ENCODE data around the gene RGMB.

RGMB gene

DNA sequence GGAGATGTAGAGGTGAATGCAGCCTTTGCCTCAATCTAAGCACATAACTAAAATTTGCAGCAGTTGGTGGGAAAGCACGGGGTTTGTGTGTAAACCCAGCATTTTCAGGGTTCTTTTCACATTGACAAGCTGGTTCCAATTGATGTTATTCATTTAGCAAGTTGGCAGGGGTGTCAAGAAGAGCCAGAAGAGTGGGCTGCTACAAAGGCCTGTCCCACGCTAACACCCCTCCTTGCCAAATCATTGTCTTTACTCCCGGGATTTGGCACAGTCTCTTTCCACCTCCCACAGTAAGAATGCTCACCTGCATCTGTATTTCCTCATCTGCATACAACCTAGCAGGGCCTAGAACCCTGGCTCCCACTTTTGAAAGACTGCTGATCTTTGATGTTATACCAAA lies 11.8 kb downstream of the RGMB start:
- DNase-seq (ENCODE audit: low read depth): no peak

DNA sequence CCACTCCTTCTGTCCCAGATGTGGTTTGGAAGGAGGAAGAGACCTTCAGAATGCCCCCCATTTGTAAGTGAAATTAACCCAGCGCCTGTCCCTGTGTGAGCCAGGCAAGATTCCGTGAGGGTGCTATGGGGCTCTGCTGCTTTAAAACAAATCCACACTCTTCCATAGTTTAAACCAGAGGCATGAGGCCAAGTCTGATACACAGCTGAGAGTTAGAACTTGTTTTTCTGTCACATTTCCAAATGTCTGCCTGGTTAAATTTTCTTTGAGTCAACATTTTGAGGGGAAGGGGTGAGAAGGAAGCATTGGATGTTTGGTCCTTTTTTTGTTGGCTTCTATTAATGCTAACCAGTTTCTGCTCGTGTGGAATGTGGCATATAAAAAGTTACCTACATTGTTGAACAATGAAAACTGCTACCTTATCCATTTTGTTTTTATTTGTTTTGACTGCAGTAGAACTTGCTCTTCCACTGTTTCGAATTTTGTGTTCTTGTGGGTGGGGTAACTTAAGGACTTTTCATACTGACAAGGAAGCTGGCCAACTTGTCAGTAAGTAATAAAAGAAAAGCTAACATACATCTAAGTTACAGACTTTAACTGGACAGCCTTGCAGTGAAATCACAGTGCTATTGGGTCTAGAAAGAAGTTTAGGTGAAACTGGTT lies 12.9 kb downstream of the RGMB start:
- DNase-seq (ENCODE audit: low read depth): no peak

DNA sequence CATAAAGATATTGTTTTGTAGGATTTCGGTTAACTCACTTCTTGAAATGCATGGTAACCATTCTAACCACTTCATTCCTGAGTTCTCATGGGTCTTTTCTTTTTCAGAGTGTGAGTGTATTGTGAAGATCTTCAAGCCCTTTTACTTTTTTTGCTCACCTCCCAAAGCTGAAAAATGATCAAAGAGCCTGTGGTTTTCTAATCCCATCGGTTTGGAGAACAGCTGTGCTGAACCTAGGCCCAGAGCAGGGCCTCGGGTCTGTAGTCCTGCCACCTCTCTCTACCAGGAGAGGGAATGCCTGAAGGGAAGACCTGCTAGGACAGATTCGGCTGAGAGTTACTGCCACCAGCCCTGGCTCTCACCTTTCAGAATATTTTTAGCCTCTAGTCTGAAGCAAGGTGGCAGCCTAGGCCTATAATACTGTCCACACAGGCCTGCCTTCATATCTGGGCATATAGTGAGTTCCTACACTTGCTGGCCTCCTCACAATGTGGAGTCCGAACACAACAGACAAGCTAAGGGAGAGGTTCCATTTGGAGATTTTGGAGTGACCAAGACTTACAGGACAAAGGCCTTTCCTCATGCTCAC lies 13.8 kb downstream of the RGMB start:
- no peak for DNase-seq (ENCODE audit: low read depth)

DNA sequence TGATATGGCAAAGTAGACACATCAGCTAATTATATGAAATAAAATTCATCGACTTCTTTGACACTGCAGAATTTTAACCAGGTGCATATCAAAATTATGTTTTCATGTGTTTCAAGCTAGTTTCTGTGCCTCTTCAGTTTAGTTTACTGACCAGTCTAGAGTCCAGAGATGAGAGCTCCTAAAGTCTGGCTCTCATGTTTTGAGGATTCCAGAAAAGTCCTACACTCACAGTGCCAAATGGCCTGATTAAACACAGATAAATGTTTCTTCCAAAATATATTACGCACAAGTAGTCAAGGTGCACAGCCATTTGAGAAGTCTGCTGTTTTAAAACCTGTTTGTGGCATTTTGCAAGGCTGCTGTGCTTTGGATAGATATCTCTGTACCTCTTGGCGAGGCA lies 15.6 kb downstream of the RGMB start:
- DNase-seq (ENCODE audit: low read depth): no peak

DNA sequence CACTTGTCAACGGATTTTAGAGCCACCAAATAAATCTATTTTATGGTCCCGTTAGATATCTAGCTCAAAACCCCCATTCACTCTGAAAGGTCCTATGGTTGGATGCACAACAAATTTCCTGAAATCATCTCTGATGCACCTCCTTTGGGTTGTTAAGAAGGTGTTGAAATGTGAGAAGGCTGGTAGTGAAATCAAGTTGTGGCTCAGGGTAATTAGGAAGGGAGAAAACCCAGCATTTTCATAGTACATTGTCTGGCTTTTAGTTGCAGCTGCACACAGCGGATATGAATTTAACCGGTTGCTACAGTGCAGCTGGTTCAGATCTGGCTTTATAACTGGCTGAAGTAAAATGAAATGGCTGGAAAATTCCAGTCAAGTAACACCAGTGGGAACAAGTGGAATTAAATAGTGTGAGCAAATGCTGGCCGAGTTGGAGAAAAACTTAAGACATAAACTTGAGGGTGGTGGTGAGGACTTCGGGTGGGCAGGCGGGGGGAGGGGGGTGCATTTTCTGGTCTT lies 17.6 kb downstream of the RGMB start:
- no peak for DNase-seq (ENCODE audit: low read depth)

DNA sequence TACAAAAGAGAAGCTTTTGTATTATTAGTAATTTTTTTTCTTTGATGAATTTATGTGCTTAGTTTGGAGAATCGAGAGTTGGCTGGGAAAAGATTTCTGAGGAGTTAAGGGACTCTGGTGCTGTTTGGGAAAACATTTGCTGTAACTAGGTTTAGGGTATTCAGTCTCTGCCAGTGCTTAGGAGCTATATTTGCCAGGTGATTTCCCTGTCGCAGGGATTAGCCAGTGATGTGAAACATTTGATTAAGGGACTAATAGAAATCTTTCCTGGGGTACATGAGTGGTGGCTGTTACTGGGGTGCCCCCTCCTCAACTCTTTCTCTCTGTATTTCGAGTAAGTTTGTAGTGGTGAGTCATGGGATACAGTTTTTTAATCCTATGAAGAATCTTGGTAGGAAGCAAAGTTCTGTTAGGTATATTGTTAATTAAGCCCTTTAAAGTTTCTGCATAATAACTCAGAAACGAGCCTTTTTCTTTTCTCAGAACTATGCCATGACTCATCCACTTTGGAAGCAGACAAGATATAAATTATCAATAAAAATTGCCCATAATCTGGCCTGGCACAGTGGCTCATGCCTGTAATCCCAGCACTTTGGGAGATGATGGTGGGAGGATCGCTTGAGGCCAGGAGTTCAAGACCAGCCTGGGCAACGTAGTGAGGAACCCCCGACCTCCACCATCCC lies 18.6 kb downstream of the RGMB start:
- DNase-seq (ENCODE audit: low read depth): no peak

DNA sequence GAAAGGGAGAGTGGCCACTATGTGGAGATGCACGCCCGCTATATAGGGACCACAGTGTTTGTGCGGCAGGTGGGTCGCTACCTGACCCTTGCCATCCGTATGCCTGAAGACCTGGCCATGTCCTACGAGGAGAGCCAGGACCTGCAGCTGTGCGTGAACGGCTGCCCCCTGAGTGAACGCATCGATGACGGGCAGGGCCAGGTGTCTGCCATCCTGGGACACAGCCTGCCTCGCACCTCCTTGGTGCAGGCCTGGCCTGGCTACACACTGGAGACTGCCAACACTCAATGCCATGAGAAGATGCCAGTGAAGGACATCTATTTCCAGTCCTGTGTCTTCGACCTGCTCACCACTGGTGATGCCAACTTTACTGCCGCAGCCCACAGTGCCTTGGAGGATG lies 19.8 kb downstream of the RGMB start:
- no peak for DNase-seq (ENCODE audit: low read depth)

DNA sequence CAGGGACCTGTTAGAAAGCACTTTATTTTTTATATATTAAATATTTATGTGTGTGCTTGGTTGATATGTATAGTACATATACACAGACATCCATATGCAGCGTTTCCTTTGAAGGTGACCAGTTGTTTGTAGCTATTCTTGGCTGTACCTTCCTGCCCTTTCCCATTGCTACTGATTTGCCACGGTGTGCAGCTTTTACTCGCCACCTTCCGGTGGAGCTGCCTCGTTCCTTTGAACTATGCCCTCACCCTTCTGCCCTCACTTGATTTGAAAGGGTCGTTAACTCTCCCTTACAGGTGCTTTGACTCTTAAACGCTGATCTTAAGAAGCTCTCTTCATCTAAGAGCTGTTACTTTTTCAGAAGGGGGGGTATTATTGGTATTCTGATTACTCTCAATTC lies 20.5 kb downstream of the RGMB start:
- DNase-seq (ENCODE audit: low read depth): no peak

DNA sequence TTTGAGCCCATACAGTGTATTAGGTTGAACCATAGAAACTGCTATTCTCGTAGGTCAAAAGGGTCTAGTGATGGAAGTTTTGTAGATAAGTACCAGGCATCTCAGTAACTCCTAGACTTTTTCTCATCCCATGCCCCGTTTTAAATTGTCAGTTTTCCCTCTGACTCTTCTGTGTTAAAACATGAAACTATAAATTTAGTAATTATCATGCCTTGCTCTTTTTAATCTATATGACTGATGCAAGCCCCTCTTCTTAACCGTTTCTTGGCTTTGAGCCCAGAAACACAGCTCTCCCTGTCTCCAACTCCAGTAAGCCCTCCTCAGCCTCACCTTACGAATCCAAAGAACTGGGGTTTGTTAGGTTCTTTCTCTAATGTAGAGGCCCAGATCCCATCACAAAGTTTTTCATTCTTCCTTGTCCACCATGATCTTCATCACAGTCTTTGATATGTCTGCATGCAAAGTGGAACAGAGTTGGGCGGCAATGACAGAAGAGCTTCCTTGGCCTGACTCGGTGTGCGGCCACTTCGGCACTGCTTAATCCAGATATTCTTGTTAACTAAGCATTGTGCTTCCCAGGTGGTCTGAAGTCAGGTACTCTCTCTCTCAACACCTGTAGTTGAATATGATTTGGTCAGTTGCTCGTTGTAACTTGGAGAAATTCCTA lies 21.1 kb downstream of the RGMB start:
- no peak for DNase-seq (ENCODE audit: low read depth)

DNA sequence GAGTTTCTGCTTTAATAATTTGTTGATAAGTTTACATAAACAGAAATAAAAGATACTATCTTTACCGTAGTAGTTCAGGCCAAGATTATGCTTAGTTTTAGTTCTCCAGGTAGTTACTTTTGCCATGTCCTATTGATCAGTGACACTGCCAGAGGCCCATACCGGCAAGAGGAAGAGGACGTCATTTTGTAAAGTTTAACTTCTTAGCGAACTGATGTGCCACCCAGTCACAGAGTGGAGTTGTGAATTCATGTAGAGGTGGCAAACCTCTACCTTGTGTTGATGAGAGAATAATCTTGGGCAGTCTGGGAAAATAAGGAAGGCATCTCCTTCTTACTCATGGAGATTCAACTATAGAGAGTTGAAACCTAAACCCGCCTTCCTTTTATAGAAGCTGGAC lies 21.8 kb downstream of the RGMB start:
- DNase-seq (ENCODE audit: low read depth): no peak

DNA sequence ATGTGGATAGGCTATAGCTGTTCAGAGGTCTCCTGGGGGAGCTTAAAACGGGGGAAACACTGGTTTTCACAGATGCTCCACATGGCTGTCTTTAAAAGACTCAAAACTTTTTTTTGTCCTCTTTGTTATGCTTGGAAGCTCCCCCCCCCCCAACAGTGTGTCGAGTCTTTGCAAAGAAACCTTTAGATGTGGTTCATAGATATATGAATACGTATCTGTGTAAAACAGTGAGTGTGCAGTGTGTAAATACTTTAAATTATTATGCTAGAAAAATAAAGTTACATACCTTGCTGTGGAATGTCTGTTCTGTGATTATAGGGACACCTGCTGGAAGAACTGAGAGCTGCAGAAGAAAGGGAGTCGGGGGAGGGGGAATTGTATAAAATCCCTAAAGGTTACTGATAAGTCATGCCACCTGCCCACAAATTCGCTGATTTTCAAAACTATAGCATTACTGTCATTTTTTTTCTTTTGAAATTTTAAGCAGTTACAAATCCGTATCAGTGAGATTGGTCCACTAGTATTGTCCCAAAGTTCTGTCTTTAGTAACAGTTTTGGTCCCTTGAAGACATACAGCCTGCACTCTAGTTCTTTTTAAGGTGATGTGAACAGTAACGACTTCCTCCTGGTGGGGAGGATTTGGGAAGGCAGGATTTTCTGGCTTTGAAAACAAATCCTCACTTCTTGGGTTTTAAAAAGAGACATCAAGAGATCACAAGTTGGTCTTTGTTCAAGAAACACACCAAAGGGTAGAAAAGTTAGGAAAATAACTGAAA lies 22.9 kb downstream of the RGMB start:
- DNase-seq (ENCODE audit: low read depth): peak; percentile 44

DNA sequence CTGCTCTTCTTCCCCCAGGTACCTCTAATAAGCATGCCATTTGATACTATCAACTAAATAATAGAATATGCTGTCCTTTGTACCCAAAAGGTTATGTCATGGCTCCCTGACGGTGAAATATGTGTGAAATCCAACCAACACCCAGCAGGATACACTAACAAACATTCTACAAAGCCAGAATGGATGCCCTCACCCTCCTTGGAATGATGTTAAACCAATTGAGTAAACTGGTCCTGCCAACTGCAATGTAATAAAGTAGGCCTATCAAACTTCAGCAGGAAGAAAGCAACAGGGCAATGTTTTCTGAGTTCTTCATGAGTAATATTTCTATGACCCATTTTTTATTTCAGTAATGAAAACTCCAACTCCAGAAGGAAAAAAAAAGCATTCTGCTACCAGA lies 24.9 kb downstream of the RGMB start:
- DNase-seq (ENCODE audit: low read depth): no peak

DNA sequence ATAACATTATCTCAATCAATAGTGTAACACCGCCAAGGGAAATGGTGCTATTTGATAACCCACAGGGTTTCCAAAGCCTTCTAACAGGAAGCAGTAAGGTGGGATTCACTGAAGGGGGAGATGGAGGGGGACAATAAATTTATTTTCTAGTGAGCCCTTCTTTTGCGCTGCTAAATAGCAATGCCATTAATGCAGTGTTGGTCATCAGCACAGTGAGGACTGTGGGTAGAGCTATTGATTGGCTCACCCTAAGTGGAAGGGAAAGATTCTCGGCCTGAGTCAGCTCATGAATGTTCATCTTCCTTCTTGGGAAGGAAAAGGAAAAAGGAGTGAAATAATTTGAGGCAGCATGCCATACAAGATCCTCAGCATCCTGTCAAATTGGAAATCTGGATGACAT lies 25.4 kb downstream of the RGMB start:
- DNase-seq (ENCODE audit: low read depth): no peak

DNA sequence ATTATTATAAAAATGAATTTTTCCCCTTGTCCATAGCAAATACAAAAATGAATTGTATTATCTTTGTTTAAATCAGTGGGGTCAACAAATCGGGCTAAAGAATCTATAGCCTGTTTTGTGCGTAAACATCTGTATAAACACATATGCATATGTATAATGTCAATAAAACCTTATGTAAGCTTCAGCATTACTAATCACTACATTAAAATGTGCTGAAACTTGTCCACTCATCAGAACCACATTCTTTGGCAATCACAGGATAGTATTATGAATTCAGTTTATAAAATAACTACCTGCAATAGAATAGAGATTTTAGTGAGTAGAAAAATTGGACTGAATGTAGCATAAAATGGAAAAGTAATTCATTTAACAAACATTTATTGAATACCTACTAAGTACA lies 30.6 kb downstream of the RGMB start:
- DNase-seq (ENCODE audit: low read depth): no peak

DNA sequence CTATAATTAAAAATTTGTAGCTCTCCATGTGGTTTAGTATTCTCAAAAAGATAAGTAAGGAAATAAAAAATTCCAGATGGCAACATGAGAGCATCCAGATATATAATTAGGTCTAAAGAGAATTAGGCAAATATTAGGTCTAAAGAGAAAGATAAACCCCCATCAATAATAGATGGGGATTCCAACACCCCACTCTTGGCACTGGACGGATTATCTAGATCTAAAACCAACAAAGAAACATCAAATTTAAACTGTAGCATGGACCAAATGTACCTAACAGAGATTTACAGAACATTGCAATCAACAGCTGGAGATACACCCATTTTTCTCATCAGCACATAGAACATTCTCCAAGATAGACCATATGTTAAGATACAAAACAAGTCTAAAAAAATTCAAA lies 31.6 kb downstream of the RGMB start:
- no peak for DNase-seq (ENCODE audit: low read depth)

DNA sequence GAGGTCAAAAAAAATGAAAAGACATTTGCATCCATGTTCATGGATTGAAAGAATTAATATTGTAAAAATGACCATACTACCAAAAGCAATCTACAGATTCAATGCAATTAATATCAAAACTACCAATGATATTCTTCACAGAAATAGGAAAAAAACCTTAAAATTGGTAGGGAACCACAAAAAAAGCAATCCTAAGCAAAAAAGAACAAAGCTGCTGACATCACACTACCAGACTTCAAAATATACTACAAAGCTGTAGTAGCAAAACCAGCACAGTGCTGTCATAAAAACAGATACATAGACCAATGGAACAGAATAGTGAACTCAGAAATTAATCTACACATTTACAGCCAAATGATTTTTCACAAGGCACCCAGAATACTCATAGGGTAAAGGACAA lies 34.3 kb downstream of the RGMB start:
- DNase-seq (ENCODE audit: low read depth): no peak

DNA sequence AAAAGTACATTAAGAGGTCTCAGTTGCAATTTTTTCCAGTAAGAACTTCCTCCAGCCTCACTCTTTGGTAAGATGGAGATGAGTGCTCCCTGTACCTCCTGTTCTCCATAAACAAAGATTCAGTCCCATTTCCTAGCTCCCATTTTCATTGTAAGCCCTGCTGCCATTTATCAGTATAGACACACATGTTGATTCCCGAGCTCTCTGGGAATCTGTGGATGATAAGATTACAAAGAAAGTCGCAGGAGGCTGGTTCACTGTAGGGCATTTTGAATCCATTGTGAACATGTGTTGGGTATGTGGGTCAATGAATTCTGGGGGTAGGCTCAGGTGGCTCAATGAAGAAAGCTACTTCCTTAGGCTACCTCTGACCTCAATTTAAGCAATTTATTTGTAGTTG lies 36.7 kb downstream of the RGMB start:
- no peak for DNase-seq (ENCODE audit: low read depth)

DNA sequence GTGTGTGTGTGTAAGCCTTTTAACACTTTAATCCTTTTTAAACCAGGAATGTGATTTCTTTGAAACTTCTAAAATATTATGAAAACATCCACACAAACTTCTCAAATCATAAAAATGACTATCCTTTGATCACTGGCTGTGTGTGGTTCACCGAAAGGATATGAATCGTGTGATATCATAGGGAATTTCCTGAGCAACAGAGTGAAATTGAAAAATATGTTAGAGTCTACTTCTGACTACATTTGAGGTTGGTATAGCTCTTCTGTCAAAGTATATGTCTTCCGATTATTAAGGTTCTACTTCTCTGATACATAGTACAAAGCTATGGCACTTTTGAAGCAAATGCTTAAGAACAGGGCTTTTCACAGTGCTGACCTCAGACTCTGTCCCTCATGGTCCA lies 40.3 kb downstream of the RGMB start:
- DNase-seq (ENCODE audit: low read depth): no peak

DNA sequence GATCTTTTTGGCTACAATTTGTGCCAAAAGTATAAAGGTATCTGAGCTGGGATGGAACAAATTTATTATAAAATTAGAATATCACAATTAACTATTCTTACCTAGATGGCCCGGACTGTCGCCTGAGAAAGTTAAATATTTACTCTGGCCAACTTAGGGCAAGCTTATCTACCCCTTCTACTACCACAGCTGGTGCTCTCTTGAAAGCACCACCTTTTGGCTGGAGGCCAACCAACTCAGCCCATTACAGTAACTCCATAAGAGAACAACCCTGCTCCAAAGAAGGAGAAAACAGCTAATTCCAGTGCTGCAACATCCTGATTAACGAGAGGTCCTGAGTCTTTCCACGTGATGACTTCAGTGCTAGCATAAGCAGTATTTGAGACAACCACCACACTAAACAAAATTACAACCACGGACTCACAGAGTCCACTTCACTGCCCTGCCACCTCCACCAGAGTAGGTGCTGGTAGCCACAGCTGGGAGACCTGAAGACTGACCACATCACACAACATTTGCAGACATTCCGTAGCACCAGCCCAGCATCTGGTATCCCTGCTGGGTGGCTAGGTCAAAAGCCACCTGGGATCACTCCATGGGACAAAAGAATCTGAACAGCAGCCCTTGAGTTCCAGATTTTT lies 43.2 kb downstream of the RGMB start:
- DNase-seq (ENCODE audit: low read depth): no peak

DNA sequence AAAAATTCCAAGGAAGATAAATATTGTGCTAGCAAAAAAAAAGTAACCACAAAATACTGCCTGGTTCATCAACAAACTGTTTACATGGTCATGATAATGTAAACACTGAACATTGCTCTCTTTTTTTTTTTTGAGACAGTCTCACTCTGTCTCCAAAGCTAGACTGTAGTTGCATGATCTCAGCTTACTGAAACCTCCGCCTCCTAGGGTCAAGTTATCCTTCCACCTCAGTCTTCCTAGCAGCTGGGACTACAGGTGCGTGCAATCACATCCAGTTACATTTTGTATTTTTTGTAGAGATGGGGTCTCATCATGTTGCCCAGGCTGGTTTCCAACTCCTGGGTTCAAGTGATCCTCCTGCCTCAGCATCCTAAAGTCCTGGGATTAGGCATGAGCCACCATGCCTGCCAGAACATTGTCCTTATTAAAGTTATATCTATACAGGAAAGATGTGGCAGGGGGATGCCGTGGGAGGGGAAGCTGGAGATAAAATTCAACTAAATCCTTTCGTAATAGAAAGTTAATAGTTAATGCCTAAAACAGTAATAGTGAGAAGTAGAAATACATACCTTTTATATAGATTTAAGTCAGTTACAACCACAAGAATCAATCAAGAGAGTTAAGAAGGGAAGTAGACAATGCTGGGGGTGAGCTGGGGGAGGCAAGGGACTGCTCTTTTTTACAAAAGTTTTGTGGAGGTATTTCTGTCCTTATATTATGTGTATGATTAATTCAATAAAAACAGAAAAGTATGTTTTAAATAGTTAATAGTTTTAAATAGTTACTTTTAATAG lies 52.3 kb downstream of the RGMB start:
- DNase-seq (ENCODE audit: low read depth): no peak

DNA sequence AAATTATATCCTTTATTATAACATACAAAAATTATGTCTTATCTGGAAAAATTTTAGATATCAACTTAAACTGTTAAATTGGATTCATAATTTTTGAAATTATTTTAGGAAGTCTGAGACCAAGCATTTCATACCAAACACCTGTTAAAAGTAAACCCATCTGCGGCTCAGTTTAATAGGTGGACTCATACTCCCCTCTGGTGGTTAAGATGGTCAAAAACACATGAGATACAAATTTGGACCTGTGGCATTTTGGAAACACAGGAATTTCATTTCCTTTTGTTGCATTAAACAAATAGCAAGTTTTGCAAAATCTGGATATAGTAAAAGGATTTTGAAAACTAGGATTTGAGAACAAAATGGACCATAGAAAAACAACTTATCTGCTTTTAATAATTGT lies 53.7 kb downstream of the RGMB start:
- no peak for DNase-seq (ENCODE audit: low read depth)

Data from stimulated activated CD4-positive, alpha-beta T cell treated with anti-CD3 and anti-CD28 coated beads, Interleukin-2, amount 100 ng/mL, for 4 hours (primary cell).